Trophoblast cell (in vitro differentiated cells and primary cell): Measurements from ENCODE around the gene CPSF4L.
A peak's percentile ranks its signal among the peaks of the same experiment; 100 is the strongest.

ENCODE experiments used
- DNase-seq, 2 donors: peaks; one replicate each; pipeline ENCODE4 v3.0.0-alpha.2; 2016
- H2AFZ ChIP-seq: 2 replicates; pipeline ENCODE4 v1.6.1; 2013; ENCODE audit warnings: low read length, moderate library complexity, mild to moderate bottlenecking; ENCODE audit not compliant: insufficient read depth, poor library complexity
- H2AK5ac ChIP-seq: 2 replicates; pipeline ENCODE4 v1.6.1; 2013; ENCODE audit warnings: mild to moderate bottlenecking, low read length
- H2BK120ac ChIP-seq: 2 replicates; pipeline ENCODE4 v1.6.1; 2013; ENCODE audit warnings: low read length, mild to moderate bottlenecking, moderate library complexity; ENCODE audit not compliant: insufficient read depth, poor library complexity
- H2BK12ac ChIP-seq: 2 replicates; pipeline ENCODE4 v1.6.1; 2013; ENCODE audit warnings: mild to moderate bottlenecking, low read length, moderate library complexity
- H2BK5ac ChIP-seq: 2 replicates; pipeline ENCODE4 v1.6.1; 2013; ENCODE audit warnings: low read length, low read depth, moderate library complexity, mild to moderate bottlenecking; ENCODE audit not compliant: poor library complexity
- H3K14ac ChIP-seq: 2 replicates; pipeline ENCODE4 v1.6.1; 2013; ENCODE audit warnings: mild to moderate bottlenecking, low read length
- H3K18ac ChIP-seq: 2 replicates; pipeline ENCODE4 v1.6.1; 2013; ENCODE audit warnings: mild to moderate bottlenecking, low read length
- H3K23ac ChIP-seq: 2 replicates; pipeline ENCODE4 v1.6.1; 2013; ENCODE audit warnings: low read length
- H3K27ac ChIP-seq: 2 replicates; pipeline ENCODE4 v1.5.1; 2013; ENCODE audit warnings: low read depth, mild to moderate bottlenecking, inconsistent platforms, low read length, moderate library complexity
- H3K27me3 ChIP-seq: 2 replicates; pipeline ENCODE4 v1.6.1; 2013; ENCODE audit warnings: inconsistent platforms, mild to moderate bottlenecking, low read length, moderate library complexity; ENCODE audit not compliant: insufficient read depth
- H3K36me3 ChIP-seq, 2 experiments: 1 replicate in 1 of 2; 2 replicates in 1 of 2; pipeline ENCODE4 v1.6.1; 2013; ENCODE audit warnings: low read length in 2 of 2, mild to moderate bottlenecking in 2 of 2, moderate library complexity in 1 of 2; ENCODE audit not compliant: insufficient read depth in 2 of 2, control insufficient read depth in 1 of 2
- H3K4ac ChIP-seq: 2 replicates; pipeline ENCODE4 v1.6.1; 2013; ENCODE audit warnings: low read depth, mild to moderate bottlenecking, low read length, moderate library complexity
- H3K4me1 ChIP-seq, 2 experiments: 1 replicate in 1 of 2; 2 replicates in 1 of 2; pipeline ENCODE4 v1.6.1; 2013; ENCODE audit warnings: low read length in 2 of 2, mild to moderate bottlenecking in 2 of 2, moderate library complexity in 1 of 2; ENCODE audit not compliant: insufficient read depth in 2 of 2, control insufficient read depth in 1 of 2
- H3K4me2 ChIP-seq: 2 replicates; pipeline ENCODE4 v1.6.1; 2013; ENCODE audit warnings: inconsistent platforms, mild to moderate bottlenecking, low read length, moderate library complexity
- H3K4me3 ChIP-seq: 2 replicates; pipeline ENCODE4 v1.5.1; 2013; ENCODE audit warnings: mild to moderate bottlenecking, low read depth, low read length, inconsistent platforms
- H3K79me1 ChIP-seq: one replicate; pipeline ENCODE4 v1.6.1; 2013; ENCODE audit warnings: low read length
- H3K79me2 ChIP-seq: 2 replicates; pipeline ENCODE4 v1.6.1; 2013; ENCODE audit warnings: low read length, mild to moderate bottlenecking; ENCODE audit not compliant: control insufficient read depth, insufficient read depth, poor library complexity
- H3K9ac ChIP-seq: 2 replicates; pipeline ENCODE4 v1.6.1; 2013; ENCODE audit warnings: mild to moderate bottlenecking, low read length
- H3K9me3 ChIP-seq: 2 replicates; pipeline ENCODE4 v1.6.1; 2013; ENCODE audit warnings: low read depth, mild to moderate bottlenecking, control low read depth, inconsistent platforms, low read length; ENCODE audit not compliant: insufficient read depth
- H4K12ac ChIP-seq: 2 replicates; pipeline ENCODE4 v1.6.1; 2013; ENCODE audit warnings: low read depth, mild to moderate bottlenecking, low read length, moderate library complexity
- H4K8ac ChIP-seq: 2 replicates; pipeline ENCODE4 v1.6.1; 2013; ENCODE audit warnings: low read depth, mild to moderate bottlenecking, low read length, moderate library complexity
- H4K91ac ChIP-seq: one replicate; pipeline ENCODE4 v1.6.1; 2013; ENCODE audit warnings: low read depth, mild to moderate bottlenecking, low read length, moderate library complexity
- WGBS: extraction: QIAGEN DNeasy Blood & Tissue Kit; methylation state at CpG from one replicate; pipeline ENCODE4 v1.1.7; 2013; ENCODE audit warnings: missing lambda C conversion rate; ENCODE audit not compliant: insufficient read length, insufficient coverage; ENCODE audit errors: extremely low coverage; 5-methylcytosine and 5-hydroxymethylcytosine counted together

CPSF4L gene

DNA sequence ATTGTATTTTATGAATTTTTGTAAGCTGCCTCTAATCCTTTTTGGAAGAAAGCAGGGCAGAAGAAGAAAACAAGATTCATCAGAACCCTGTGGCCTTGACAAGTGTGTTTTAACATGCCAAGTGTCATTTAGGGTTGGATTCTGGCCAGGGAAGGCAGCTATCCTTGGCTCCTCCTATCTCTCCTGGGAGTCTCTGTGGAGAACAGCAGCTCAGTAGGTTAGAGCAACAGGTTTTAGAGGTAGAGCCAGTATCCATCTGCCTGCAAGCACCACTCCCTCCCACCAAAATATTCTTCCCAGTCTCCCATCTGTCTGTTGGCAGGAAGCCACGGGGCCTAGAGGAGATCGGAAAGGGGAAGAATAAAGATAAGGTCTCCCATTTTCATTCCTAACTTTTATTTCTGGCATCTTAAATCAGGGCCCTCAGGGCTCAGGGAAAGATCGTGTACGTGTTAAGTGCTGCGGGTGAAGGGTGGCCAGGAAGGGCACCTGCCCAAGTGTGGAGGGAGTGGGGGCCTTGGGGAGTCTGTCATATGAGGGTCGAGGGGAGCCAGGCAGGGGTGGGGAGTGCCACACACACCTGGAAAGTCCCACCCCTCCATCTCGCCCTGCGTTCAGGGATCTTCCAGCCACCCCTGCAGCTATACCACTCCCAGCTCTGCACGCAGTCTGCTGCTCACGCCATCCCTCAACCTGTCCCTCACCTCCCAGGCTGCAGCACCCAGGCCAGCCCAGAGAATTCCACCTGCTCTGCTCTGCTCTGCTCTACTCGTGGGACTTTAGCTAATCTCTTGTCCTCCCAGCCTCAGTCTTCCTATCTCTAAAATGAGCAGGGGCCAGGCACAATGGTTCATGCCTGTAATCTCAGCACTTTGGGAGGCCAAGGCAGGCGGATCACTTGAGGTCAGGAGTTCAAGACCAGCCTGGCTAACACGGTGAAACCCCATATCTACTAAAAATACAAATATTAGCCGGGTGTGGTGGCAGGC, 17.1 kb upstream of the CPSF4L start:
- Histone ChIP-seq H2BK5ac (no peak overlapping the region), H3K27me3 (no peaks in the 10 kb centered on the region), H3K27ac (no peak overlapping the region), H4K12ac (no peak overlapping the region), H2AFZ (peak overlapping the region; percentile 50), H3K4me2 (no peak overlapping the region), H2BK120ac (no peak overlapping the region), H3K23ac (no peak overlapping the region), H3K79me2 (no peaks in the 10 kb centered on the region), H3K14ac (no peak overlapping the region), H4K91ac (no peak overlapping the region), H3K4ac (no peak overlapping the region), H3K9ac (no peak overlapping the region), H3K9me3 (no peaks in the 10 kb centered on the region), H3K4me1 (peaks cover 9% of the 10 kb centered on the region in 2 experiments), H2AK5ac (peak overlapping the region; percentile 10), H2BK12ac (peak overlapping the region; percentile 15), H3K18ac (peak overlapping the region; percentile 27), H4K8ac (no peak overlapping the region), H3K36me3 (peaks cover 6 to 8% of the 10 kb centered on the region in 2 experiments), H3K4me3 (no peak overlapping the region), H3K79me1 (no peaks in the 10 kb centered on the region)
- DNase-seq: peak; percentile 88 to 93
- WGBS: no CpG with 5 or more reads among the region's 14 CpGs

DNA sequence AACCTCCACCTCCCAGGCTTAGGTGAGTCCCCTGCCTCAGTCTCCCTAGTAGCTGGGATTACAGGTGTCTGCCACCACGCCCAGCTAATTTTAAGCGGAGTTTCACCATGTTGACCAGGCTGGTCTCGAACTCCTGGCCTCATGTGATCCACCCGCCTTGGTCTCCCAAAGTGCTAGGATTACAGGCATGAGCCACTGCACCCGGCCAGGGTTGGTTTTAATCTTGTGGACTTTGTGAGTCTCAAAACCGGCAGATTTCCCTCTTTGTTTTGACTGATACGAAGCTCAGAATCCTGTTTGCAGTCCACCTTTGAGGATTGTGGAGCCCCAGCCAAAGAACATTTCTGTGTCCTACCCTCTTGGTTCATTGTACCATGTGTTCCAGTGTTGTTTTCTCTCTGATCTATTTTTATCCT, 16.4 kb upstream of the CPSF4L start:
- Histone ChIP-seq H3K27ac (no peak overlapping the region), H2AFZ (no peak overlapping the region), H3K23ac (no peak overlapping the region), H3K9me3 (no peaks in the 10 kb centered on the region), H3K4ac (no peak overlapping the region), H3K4me2 (no peak overlapping the region), H3K9ac (no peak overlapping the region), H3K4me3 (no peak overlapping the region), H2BK5ac (no peak overlapping the region), H3K18ac (no peak overlapping the region), H2BK120ac (no peak overlapping the region), H3K79me1 (no peaks in the 10 kb centered on the region), H4K8ac (no peak overlapping the region), H4K91ac (no peak overlapping the region), H2AK5ac (no peak overlapping the region), H3K4me1 (peaks cover 3 to 4% of the 10 kb centered on the region in 2 experiments), H3K27me3 (no peaks in the 10 kb centered on the region), H3K14ac (no peak overlapping the region), H4K12ac (no peak overlapping the region), H3K36me3 (peaks cover 6% of the 10 kb centered on the region in 2 experiments), H3K79me2 (no peaks in the 10 kb centered on the region), H2BK12ac (no peak overlapping the region)
- WGBS: no CpG with 5 or more reads among the region's 7 CpGs
- no peak for DNase-seq

DNA sequence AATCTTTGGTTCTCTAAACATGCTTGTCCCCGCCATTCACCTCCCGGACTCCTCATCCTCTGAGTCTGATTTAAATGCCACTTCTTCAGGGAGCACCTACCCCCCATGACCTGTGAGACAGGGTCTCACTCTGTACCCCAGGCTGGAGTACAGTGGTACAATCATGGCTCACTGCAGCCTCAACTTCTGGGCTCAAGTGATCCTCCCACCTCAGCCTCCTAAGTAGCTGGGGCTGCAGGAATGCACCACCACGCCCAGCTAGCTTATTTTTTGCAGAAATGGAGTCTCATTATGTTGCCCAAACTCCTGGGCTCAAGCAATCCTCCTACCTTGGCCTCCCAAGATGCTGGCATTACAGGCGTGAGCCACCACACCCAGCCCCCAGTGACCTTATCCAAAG, 12.8 kb upstream of the CPSF4L start:
- WGBS: no CpG with 5 or more reads among the region's 4 CpGs
- Histone ChIP-seq H3K79me1 (no peaks in the 10 kb centered on the region), H2AK5ac (no peak overlapping the region), H3K36me3 (no peaks in the 10 kb centered on the region), H4K12ac (no peak overlapping the region), H2BK120ac (no peak overlapping the region), H3K27ac (no peak overlapping the region), H4K91ac (no peak overlapping the region), H3K4me3 (no peak overlapping the region), H3K27me3 (no peaks in the 10 kb centered on the region), H2AFZ (no peak overlapping the region), H3K4ac (no peak overlapping the region), H4K8ac (no peak overlapping the region), H3K79me2 (no peaks in the 10 kb centered on the region), H3K18ac (no peak overlapping the region), H3K9me3 (peaks cover 2% of the 10 kb centered on the region), H3K23ac (no peak overlapping the region), H3K4me2 (no peak overlapping the region), H2BK5ac (no peak overlapping the region), H3K9ac (no peak overlapping the region), H2BK12ac (no peak overlapping the region), H3K14ac (no peak overlapping the region), H3K4me1 (peaks cover 6% of the 10 kb centered on the region in 2 experiments)
- no peak for DNase-seq

DNA sequence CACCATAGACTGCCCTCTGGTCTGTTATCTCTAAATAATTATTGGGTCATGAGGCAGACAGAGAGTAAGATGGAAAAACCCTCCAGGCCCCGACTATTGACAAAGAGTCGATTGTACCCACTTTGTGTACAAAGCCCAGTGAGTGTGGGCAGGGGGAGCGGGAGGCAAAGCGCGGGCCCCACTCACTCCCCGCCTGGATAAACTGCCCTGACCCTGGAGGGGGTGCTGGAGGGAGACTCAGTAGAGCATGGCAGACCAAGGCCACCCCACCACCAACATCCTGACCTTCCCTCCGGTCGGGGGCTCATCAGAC, 11.2 kb upstream of the CPSF4L start:
- Histone ChIP-seq H4K12ac (no peak overlapping the region), H3K14ac (no peak overlapping the region), H3K79me2 (no peaks in the 10 kb centered on the region), H2AFZ (no peak overlapping the region), H3K36me3 (no peaks in the 10 kb centered on the region), H3K9ac (no peak overlapping the region), H3K23ac (no peak overlapping the region), H4K91ac (no peak overlapping the region), H3K27me3 (no peaks in the 10 kb centered on the region), H3K18ac (no peak overlapping the region), H3K27ac (no peak overlapping the region), H3K79me1 (no peaks in the 10 kb centered on the region), H2AK5ac (no peak overlapping the region), H3K4ac (no peak overlapping the region), H2BK12ac (no peak overlapping the region), H3K4me2 (no peak overlapping the region), H2BK120ac (no peak overlapping the region), H4K8ac (no peak overlapping the region), H3K4me1 (peaks cover 2 to 3% of the 10 kb centered on the region in 2 experiments), H2BK5ac (no peak overlapping the region), H3K9me3 (peaks cover 2% of the 10 kb centered on the region), H3K4me3 (no peak overlapping the region)
- WGBS: no CpG with 5 or more reads among the region's 8 CpGs
- DNase-seq: no peak
